Dedifferentiated amniotic fluid mesenchymal stem cell (primary cell): Measurements from ENCODE around the gene CDKL4.
"Not testable (repeated sequence)": the region's sequence is repeated elsewhere in the genome, so short reads cannot be mapped to it uniquely, and the experiment has no call there.

Source experiments
- DNase-seq: peaks from one replicate; pipeline ENCODE4 v3.0.0-alpha.2; 2016; ENCODE audit errors: extremely low spot score

The CDKL4 gene

DNA sequence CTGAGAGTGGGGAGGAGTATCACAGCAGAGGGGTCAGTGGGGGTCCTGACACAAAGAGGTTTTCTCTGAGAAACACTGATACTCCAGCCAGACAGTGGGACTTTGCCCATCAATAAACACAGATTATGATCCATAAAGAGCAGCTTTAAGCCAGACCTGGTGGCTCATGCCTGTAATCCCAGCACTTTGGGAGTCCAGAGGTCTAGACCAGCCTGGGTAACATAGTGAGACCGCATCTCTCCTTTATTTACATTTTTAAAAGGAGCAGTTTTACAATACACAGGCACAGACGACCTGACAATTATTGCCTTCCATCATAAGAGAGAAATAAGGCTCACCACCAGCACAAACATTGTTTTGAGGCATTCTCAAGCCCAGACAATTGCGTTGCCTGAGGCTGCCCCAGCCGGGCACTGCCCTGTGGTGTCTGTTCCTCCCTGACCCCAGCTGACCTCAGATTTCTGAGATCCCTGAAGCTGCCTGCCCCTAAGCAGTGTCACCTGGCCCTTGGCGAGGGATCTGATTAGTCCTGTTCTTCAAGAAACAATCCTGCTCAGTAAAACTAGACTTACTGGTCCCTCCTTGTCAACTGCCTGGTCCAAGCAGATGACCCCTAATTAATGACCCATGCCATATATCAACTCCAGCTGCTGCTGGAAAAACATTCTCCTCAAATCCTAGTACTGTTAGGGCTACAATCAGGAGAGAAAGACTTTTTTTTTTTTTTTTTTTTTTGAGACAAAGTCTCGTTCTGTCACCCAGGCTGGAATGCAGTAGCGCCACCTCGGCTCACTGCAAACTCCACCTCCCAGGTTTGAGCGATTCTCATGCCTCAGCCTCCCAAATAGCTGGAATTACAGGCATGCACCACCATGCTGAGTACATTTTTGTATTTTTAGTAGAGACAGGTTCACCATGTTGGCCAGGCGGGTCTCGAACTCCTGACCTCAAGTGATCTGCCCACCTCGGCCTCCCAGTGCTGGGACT, 63.5 kb downstream of the CDKL4 start:
- DNase-seq: no peak

DNA sequence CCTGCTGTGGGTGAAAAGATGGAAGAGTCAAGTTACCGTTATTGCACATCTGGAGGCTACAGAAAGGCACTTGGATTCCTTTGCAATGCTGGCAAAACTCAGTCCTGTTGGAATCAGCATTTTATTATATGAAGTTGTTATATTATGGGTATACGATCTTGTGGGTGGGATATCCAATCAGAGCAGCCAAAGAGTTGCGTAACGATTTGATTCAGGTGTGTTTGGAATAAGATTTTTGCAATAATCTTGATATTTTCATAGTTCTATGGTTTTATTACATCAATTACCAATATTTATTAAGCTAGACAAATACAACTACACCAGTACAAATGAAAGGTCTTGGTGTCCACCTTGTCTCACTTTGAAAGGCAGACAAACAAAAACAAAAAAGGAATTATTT, 65.0 kb downstream of the CDKL4 start:
- DNase-seq: no peak

DNA sequence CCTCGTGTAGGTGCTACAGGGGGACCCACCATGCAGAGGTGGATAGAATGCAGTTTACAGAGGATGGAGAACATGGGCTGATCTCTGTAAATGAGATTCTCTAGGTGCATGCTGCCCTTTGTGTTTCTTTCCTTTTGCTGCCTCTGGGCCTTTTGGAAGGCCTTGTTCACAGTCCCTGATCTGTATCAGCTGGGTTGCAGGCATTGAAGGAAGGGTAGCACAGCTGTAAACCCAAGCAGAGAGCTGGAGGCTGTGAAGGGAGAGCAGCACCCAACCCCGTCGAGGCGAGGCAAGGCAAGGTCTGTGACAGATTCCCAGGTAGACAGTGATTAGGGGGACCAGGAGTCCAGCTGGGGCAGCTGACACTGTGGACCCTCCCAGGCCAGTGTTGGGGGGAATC, 66.8 kb downstream of the CDKL4 start:
- DNase-seq: no peak

DNA sequence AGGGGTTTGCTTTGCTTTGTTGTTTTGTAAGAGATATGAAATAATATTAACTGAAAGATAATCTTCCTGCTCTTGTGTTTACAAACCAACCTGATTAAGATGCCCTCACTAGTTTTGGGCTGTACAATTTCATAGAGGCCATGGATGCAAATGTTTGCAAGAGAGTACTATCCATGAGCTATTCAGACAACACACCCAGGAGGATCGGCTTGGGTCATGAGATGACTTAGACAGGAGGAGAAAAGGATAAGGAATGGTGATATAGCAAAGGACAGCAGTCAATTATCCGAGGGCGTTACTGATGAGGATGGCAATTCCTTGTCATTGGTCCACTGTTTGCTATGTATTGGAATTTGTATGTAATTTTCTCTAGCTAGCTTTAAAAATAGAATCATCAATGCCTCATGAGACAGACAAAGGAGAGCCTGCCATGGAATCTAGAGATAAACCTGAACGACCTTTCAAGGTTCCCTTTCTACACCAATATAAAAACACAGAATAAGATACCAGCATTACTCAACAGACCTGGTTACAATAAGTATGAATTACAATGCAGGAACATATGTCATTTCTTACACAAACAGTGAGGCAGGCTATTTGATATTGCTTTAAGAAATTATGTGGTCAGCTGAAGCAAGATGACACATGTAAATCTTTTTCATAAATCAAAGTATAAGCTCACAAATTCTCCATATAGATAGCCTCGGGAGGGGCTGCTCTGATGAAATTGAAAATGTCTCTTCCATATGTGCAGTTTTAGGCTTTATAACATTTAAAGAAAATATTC, 68.6 kb downstream of the CDKL4 start:
- DNase-seq: no peak

DNA sequence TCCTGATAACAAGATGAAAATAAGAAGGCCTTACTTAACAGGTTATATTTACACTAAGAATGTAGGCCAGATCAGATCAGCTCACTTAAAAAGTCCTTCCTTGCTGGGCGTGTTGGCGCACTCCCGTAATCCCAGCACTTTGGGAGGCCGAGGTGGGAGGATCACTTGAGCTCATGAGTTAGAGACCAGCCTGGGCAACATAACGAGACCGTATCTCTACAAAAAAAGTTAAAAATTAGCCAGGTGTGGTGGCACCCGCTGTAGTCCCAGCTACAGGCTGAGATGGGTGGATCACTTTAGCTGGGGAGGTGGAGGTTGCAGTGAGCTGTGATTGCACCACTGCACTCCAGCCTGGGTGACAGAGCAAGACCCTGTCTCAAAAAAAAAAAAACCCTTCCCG, 69.7 kb downstream of the CDKL4 start:
- DNase-seq: no peak

DNA sequence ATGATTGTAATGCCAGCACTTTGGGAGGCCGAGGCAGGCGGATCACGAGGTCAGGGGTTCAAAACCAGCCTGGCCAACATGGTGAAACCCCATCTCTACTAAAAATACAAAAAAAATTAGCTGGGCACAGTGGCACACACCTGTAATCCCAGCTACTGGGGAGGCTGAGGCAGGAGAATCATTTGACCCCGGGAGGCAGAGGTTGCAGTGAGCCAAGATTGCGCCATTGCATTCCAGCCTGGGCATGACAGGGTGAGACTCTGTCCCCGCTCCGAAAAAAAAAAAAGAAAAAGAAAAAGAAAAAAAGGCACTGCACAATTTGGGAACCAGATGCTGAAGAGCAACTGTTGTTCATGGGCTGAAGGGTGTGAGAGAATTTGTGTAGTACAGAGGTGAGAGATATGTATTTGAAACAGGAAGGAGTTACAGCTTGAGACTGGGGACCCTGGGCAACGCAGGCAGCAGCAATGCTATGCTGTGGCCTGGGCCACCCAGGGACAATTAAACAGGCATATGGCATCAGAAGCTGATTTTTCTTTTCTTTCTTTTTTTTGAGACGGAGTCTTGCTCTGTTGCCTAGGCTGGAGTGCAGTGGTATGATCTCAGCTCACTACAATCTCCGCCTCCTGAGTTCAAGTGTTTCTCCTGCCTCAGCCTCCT, 71.6 kb downstream of the CDKL4 start:
- not testable (repeated sequence) for DNase-seq

DNA sequence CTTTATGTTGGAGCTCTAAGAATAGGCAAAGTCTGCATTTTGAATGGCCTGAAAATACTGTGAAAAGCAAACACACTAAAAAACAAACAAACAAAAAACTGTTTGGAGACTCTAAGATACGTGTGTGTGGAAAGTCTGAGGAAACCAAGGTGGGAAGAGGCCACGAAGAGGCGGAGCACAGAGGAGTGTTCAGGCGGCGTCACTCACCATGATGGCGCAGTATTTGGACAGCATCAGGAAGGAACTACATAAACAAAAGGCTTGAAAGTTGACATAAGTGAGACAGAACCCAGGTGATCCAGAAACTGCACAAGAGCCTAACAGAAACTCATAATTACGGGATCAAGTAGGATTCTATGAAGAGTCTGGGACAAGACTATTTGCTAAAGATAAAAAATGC, 72.1 kb downstream of the CDKL4 start:
- DNase-seq: no peak

DNA sequence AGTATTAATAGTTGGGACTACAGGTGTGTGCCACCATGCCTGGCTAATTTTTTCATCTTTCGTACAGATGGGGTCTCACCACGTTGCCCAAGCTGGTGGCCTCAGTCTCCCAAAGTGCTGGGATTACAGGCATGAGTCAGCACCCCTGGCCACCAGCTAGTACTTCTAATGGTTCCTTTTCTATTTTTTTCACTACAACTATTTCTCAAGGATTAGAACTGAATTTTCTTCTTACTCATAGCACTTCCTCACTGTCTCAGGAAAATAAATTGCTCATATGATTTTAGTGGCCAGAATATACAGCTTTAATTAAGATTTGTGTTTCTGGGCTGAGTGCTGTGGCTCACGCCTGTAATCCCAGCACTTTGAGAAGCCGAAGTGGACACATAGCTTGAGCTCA, 79.7 kb downstream of the CDKL4 start:
- no peak for DNase-seq

DNA sequence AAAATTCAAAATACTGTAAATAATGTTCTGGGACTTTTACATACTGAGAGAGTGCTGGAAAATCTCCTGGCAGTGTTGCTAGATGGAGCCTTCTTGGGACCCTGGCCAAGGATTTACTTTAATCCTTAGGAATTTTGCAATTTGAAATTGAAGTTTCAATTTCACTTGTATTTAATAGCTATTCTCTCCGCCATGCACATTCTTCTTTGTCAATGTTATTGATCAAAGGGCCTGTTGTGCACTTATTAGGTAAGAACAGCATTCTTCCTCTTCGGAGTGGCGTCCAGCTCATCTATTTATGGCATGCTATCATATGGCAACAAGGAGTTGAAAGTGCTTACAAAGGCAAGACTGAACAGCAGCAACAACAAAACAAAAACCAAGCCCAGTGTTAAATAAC, 82.8 kb downstream of the CDKL4 start:
- DNase-seq: peak; percentile 65

DNA sequence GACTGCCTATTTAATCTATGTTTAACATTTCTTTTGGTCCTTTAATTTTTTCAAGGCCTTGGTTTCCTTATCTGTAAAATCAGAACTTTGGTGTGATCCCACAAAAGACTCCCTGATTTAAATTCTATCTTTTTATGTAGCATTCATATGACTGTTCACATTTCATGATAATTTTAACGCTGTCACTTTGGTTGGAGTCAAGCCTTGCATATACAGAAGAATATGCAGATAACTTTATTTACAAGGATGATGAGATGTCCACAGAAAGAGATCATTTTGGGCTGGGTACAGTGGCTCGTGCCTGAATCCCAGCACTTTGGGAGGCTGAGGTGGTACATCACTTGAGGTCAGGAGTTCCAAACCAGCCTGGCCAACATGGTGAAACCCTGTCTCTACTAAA, 84.5 kb downstream of the CDKL4 start:
- no peak for DNase-seq

DNA sequence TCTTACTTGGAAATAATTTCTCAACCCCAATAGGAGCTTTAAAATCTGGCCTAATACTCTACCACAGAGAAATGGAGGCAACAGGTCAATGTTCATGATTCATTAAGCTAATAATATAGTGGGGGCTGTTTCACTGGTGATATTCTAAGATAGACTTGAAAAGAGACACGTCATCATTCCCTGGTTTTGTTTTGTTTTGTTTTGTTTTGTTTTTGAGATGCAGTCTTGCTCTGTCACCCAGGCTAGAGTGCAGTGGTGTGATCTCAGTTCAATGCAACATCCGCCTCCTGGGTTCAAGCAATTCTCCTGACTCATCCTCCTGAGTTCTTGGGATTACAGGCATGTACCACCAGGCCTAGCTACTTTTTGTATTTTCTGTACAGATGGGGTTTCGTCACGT, 85.4 kb downstream of the CDKL4 start:
- no peak for DNase-seq

DNA sequence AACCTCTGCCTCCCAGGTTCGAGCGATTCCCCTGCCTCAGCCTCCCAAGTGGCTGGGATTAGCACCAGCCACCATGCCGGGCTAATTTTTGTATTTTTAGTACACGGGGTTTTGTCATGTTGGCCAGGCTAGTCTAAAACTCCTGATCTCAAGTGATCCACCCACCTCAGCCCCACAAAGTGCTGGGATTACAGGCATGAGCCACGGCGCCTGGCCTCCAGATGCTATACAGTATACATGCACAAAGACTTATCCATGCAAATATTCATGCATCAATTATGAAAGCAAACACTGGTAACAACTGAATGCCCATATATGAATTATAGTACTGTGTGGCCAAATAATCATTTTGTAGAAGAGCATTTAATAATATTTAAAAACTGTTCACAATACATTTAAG, 86.9 kb downstream of the CDKL4 start:
- DNase-seq: no peak

DNA sequence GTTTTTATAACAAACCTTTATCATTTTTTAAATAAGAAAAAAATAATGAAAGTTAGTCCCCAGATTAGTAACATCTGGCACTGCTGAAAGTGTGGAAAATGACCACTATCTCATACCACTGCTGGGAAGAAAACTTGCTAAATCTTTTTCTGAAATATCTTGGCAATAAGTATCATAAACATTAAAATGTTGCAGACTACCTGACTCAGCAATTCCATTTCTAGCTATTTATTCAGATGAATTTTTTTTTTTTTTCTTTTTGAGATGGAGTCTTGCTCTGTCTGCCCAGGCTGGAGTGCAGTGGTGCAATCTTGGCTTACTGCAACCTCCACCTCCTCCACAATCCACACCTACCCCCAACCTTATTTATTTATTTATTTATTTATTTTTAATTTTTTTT, 87.7 kb downstream of the CDKL4 start:
- peak; percentile 65 for DNase-seq

DNA sequence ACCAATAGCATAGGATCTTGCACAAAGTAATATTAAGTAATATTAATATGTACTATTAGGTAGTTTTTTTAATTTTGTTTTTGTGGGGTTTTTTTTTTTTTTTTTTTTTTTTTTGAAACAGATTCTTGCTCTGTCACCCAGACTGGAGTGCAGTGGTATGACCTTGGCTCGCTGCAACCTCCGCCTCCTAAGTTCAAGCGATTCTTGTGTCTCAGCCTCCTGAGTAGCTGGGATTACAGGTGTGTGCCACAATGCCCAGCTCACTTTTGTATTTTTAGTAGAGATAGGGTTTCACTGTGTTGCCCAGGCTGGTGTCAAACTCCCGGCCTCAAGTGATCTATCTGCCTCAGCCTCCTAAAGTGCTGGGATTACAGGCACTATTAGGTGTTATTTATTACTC, 88.2 kb downstream of the CDKL4 start:
- DNase-seq: not testable (repeated sequence)

DNA sequence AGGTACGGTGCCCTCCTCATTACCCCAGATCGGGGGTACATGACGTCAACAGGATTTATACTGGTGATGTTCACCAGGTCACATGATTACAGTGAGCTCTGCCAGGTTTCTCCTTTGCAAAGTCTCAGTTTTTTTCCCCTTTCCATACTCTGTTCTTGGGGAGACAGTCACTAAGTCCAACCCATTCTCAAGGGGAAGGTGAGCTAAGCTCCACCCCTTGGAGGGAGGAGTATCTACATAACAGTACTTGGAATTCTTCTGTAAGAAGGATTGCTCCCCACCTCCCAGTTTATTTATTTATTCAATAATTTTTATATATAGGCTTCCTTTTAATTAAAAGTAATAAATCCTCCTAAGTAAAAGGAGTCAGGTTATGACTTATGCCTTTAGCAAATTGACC, 88.8 kb downstream of the CDKL4 start:
- DNase-seq: no peak

DNA sequence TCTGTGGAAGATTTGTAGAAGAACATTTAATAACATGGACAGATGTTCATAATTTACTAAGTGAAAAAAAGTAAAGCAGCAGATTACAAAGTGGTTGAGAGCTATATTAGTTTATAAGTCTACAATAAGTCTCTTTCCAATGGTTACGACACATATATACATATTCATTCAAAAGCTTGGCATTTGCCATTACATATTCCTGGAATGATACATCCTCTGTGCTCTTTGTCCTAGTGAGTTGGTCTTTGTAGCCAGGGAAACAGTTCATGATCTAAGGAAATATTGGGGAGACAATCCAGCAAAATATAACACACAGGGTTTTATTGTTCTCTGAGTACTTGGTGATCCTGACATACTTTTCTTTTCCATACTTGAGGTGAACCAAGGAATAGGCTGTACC, 90.5 kb downstream of the CDKL4 start:
- no peak for DNase-seq

DNA sequence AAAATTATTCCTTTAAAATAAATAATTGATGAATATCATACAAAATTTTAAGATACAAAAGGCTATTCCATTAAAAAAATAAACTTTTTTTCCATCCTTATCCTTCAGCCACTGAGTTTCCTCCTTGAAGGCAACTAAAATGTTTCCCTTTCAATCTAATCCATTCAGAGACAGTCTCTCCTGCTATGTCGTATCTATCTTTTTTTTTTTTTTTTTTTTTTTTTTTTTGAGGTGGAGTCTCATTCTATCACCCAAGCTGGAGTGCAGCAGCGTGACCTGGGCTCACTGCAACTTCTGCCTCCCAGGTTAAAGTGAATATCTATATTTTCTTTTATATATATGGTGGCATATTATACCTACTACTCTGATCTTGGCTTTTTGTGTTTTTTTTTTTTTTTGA, 91.3 kb downstream of the CDKL4 start:
- DNase-seq: no peak

DNA sequence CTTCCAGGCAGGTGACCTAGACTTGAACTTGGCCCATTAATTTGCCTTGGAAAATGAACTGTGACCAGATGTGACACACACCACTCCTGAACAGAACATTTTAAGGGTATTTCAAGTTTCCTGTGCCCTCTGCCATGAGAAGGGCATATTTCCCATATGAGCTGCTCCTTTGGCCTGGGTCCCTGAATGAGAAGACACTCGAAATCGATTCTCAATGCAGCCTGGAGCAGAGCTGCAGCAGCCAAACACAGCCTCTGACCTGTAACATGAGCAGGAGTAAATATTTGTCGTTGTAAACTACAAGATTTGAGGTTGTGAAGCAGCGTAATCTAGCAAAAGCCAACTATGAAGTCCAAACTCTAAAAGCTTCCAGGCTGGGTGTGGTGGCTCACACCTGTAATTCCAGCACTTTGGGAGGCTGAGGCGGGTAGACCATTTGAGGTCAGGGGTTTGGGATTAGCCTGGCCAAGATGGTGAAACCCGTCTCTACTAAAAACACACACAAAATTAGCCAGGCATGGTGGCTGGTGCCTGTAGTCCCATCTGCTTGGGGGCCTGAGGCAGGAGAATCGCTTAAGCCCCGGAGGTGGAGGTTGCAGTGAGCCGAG, 92.8 kb downstream of the CDKL4 start:
- no peak for DNase-seq

DNA sequence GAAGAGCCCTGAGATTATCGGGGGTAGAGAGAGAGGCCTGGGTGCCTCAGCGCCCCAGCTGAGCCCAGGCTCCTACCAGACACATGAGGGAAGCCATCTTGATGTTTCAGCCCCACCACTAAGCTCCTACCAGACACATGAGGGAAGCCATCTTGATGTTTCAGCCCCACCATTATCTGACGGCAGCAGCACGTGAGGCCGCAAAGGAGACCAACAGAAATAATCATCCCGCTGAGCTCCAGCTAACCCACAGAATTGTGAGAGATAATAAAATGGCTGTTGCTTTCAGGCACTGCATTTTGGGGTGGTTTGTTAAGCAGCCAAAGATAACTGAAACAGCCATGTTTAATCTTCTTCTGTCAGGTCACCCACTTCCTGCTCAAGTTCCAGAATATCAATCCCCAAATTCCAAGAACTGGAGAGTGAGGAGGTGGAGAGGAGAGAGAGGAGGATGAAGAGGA, 93.6 kb downstream of the CDKL4 start:
- DNase-seq: no peak

DNA sequence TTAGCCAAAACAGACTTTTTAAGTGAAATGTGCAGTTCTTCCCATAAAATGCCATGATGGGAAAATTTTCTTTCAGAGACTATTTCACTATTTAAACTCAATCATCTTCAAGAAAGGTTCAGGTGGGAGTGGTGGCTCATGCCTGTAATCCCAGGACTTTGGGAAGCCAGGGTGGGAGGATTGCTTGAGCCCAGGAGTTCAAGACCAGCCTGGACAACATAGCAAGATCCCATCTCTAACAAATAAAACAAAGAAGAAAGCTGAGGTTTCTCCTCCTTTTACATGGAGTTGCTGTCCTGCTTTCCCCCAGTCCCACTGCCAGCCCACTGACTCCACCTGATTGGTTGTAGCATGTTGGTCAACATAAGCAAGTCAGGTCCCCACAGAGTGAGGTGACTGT, 97.1 kb downstream of the CDKL4 start:
- DNase-seq: no peak

DNA sequence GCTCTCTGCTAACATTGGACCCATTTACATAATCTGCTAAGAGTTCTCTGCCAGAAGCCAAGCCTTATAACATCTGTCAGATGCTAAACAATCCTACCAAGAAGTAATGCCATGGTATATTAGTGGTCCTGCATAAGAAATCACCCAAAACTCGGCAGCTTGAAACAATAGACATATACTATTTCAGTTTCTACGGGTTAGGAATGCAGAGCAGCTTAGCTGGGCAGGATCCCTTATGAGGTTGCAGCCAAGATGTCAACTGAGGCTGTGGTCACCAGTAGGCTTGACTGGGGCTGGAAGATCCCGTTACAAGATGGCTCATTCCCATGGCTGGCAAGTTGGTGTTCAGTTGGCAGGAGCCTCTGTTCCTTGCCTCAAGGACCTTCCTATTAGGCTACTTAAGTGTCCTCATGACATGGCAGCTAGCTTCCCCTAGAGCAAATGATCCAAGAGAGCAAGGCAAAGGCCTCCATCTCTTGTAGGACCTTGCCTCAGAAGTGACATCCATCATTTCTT, 97.8 kb downstream of the CDKL4 start:
- no peak for DNase-seq

DNA sequence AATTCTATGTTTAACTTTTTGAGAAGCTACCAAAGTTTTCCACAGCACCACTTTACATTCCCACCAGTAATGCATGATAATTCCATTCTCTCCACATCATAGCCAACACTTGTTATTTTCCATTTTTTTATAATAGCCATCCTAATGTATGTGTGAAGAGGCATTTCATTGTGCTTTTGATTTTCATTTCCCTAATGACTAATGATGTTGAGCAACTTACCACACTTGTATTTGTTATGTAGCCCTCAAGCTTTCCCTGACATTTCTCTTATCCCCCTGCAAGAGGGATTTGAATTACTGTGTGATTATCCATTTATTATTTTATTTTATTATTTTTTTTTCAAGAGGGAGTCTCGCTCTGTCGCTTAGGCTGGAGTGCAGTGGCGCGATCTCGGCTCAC, 99.4 kb downstream of the CDKL4 start:
- DNase-seq: no peak
